Mesendoderm (in vitro differentiated cells): ENCODE measurements around the gene TMEM229A. TPM values are rescaled to one million over a fixed set of nuclear protein-coding genes. Genes with fewer than 3 reads are reported as not detected.
A peak's percentile ranks its signal among the peaks of the same experiment; 100 is the strongest.
"Not testable (repeated sequence)": the region's sequence is repeated elsewhere in the genome, so short reads cannot be mapped to it uniquely, and the experiment has no call there.

Experiments used
- DNase-seq: peaks from one replicate; pipeline ENCODE4 v3.0.0; 2013
- H2AK5ac ChIP-seq: 2 replicates; pipeline ENCODE4 v1.6.1; 2013; ENCODE audit warnings: low read length, inconsistent platforms
- H2BK120ac ChIP-seq: 2 replicates; pipeline ENCODE4 v1.6.1; 2013; ENCODE audit warnings: low read depth, mild to moderate bottlenecking, low read length, moderate library complexity, mixed read lengths
- H2BK15ac ChIP-seq: replicated peaks from 2 replicates; pipeline ENCODE4 v1.6.1; 2013; ENCODE audit warnings: low read depth, mild to moderate bottlenecking, moderate library complexity
- H2BK5ac ChIP-seq: 2 replicates; pipeline ENCODE4 v1.6.1; 2013; ENCODE audit warnings: low read length, inconsistent platforms
- H3K18ac ChIP-seq: 2 replicates; pipeline ENCODE4 v1.6.1; 2013; ENCODE audit warnings: mild to moderate bottlenecking, low read length, mixed read lengths
- H3K23ac ChIP-seq: one replicate; pipeline ENCODE4 v1.6.1; 2013; ENCODE audit warnings: low read length
- H3K27ac ChIP-seq: 2 replicates; pipeline ENCODE4 v1.5.1; 2013; ENCODE audit warnings: low read depth, mild to moderate bottlenecking, inconsistent platforms, low read length, moderate library complexity
- H3K27me3 ChIP-seq: 2 replicates; pipeline ENCODE4 v1.6.1; 2013; ENCODE audit warnings: low read length, control low read depth, mild to moderate bottlenecking, inconsistent platforms; ENCODE audit not compliant: insufficient read depth, poor library complexity
- H3K36me3 ChIP-seq: 2 replicates; pipeline ENCODE4 v1.6.1; 2013; ENCODE audit warnings: low read length, inconsistent platforms; ENCODE audit not compliant: control insufficient read depth, insufficient read depth
- H3K4ac ChIP-seq: one replicate; pipeline ENCODE4 v1.6.1; 2013; ENCODE audit warnings: low read depth, mild to moderate bottlenecking, low read length, moderate library complexity
- H3K4me1 ChIP-seq: 2 replicates; pipeline ENCODE4 v1.6.1; 2013; ENCODE audit warnings: low read depth, low read length, inconsistent platforms; ENCODE audit not compliant: control insufficient read depth
- H3K4me2 ChIP-seq: 2 replicates; pipeline ENCODE4 v1.6.1; 2013; ENCODE audit warnings: low read length
- H3K4me3 ChIP-seq: 2 replicates; pipeline ENCODE4 v1.5.1; 2013; ENCODE audit warnings: mild to moderate bottlenecking, low read length
- H3K56ac ChIP-seq: one replicate; pipeline ENCODE4 v1.6.1; 2013; ENCODE audit warnings: low read length
- H3K79me1 ChIP-seq: 2 replicates; pipeline ENCODE4 v1.6.1; 2013; ENCODE audit warnings: low read length, inconsistent platforms
- H3K79me2 ChIP-seq: 2 replicates; pipeline ENCODE4 v1.6.1; 2013; ENCODE audit warnings: mild to moderate bottlenecking, low read length; ENCODE audit not compliant: control insufficient read depth, insufficient read depth
- H3K9ac ChIP-seq: 2 replicates; pipeline ENCODE4 v1.6.1; 2013; ENCODE audit warnings: low read length, inconsistent platforms
- H4K5ac ChIP-seq: one replicate; pipeline ENCODE4 v1.6.1; 2013; ENCODE audit warnings: low read length
- H4K8ac ChIP-seq: one replicate; pipeline ENCODE4 v1.6.1; 2013; ENCODE audit warnings: low read depth, mild to moderate bottlenecking, control low read depth, low read length, moderate library complexity
- WGBS: extraction: QIAGEN DNeasy Blood & Tissue Kit; methylation state at CpG from one replicate; pipeline ENCODE4 v1.1.7; 2013; ENCODE audit warnings: low lambda C conversion rate, missing lambda C conversion rate; ENCODE audit not compliant: insufficient coverage; ENCODE audit errors: extremely low coverage; 5-methylcytosine and 5-hydroxymethylcytosine counted together
- polyA plus RNA-seq, 2 experiments: library from polyadenylated mRNA; stranded (reverse); fragments of 200-250 nt; gene quantifications; one replicate each; pipeline ENCODE4 v1.2.3, GENCODE V29; 2013

Gene TMEM229A
- 2.0 TPM for polyA plus RNA-seq (2013, experiment 1 of 2)
- polyA plus RNA-seq (2013, experiment 2 of 2), result 2.4 TPM

DNA sequence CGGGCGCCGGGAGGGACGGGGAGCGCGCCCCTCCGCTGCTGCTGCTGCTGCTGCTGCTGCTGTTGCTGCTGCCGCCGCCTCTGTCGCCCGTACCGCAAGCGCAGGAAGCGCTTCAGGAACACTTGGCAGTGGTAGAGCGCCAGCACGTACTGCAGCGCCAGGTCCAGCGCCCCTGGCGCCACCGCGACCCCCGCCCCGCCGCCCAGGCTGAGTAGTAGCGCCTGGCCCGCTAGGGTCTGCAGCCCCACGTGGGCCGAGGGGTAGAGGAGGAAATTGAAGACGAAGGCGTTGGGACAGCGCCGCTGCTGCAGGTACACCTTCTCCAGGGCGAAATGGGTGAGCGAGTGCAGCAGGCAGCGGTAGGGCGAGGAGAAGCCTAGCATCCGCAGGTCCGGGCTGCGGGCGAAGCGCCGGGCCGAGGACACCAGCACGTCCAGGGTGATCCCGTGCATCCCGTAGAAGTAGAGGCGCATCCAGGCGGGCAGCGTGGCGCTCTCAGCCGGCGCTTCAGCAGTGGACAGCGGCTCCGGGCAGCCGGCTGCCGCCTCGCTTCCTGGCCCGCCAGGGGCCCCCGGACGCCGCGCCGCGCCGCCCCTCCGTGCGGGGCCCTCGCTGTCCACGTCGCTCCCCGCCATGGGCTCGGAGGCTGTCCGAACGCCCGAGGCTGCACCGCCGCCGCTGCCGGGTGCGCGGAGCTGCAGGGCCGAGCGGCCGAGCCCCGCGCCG is at the start of gene TMEM229A:
TMEM229A (minus strand) TSS at position 699 of the 726 bp plus-strand sequence; CDS start at position 635, 64 bp downstream.
- no peak within 1 kb of the TSS for H2BK120ac ChIP-seq
- peak within 1 kb of the TSS; percentile 58 for H3K4ac ChIP-seq
- peak; percentile 86 for DNase-seq
- H3K27me3 ChIP-seq, result no peaks in the 10 kb centered on the region
- H3K4me2 ChIP-seq, result peak within 1 kb of the TSS; percentile 74
- no peak within 1 kb of the TSS for H4K8ac ChIP-seq
- no peaks in the 10 kb centered on the region for H3K79me1 ChIP-seq
- H3K9ac ChIP-seq, result peak within 1 kb of the TSS; percentile 76
- no peaks in the 10 kb centered on the region for H3K4me1 ChIP-seq
- H3K56ac ChIP-seq, result peak within 1 kb of the TSS; percentile 91
- no peak within 1 kb of the TSS for H4K5ac ChIP-seq
- no CpG with 5 or more reads among the region's 87 CpGs for WGBS
- H3K18ac ChIP-seq, result no peak within 1 kb of the TSS
- no peaks in the 10 kb centered on the region for H3K79me2 ChIP-seq
- peak within 1 kb of the TSS; percentile 25 for H3K27ac ChIP-seq
- peak within 1 kb of the TSS; percentile 61 for H3K4me3 ChIP-seq
- no peak within 1 kb of the TSS for H2BK5ac ChIP-seq
- no peak within 1 kb of the TSS for H2AK5ac ChIP-seq
- H3K36me3 ChIP-seq, result no peaks in the 10 kb centered on the region
- H2BK15ac ChIP-seq, result no peak within 1 kb of the TSS
- H3K23ac ChIP-seq, result peak within 1 kb of the TSS; percentile 70

DNA sequence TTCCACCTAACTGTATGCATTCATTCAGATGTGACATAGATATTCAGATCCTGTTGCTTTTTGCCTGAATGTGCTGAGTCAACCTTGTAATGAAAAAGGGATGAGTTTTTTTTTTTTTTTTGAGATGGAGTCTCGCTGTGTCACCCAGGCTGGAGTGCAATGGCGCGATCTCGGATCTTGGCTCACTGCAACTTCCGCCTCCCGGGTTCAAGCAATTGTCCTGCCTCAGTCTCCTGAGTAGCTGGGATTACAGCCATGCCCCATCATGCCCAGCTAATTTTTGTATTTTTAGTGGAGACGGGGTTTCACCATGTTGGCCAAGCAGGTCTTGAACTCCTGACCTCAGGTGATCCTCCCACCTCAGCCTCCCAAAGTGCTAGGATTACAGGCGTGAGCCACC is 49.4 kb upstream of the TMEM229A start:
- no CpG with 5 or more reads among the region's 8 CpGs for WGBS
- H3K4me1 ChIP-seq, H3K56ac ChIP-seq, H3K4me3 ChIP-seq, H4K8ac ChIP-seq, H3K36me3 ChIP-seq, H3K4ac ChIP-seq, H4K5ac ChIP-seq, H2BK120ac ChIP-seq, DNase-seq, H3K27me3 ChIP-seq, H2BK15ac ChIP-seq, H3K4me2 ChIP-seq, H2AK5ac ChIP-seq, H3K9ac ChIP-seq, H3K79me2 ChIP-seq, H3K79me1 ChIP-seq, H3K18ac ChIP-seq, H3K23ac ChIP-seq, H2BK5ac ChIP-seq, H3K27ac ChIP-seq: not testable (repeated sequence)

DNA sequence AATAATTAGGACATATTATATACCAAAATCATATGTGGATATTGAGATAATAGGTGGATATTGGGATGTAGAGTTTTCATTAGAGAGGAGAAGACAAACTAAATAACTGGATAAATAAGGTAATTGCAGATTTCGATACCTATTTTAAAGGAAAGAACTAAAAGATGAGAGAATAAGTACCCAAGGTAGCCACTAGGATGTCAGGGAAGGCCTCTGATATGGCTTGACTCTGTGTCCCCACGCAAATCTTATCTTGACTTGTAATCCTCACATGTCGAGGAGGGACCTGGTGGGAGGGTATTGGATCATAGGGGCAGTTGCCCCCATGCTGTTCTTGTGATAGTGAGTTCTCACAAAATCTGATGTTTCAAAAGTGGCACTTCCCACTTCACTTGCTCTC is 44.7 kb upstream of the TMEM229A start:
- Histone ChIP-seq H3K79me1 (no peaks in the 10 kb centered on the region), H4K8ac (no peak overlapping the region), H2AK5ac (no peak overlapping the region), H3K4me3 (no peak overlapping the region), H3K9ac (no peak overlapping the region), H3K56ac (no peak overlapping the region), H3K4me2 (no peak overlapping the region), H3K79me2 (no peaks in the 10 kb centered on the region), H3K27ac (no peak overlapping the region), H3K23ac (no peak overlapping the region), H2BK120ac (no peak overlapping the region), H3K4ac (no peak overlapping the region), H3K4me1 (no peaks in the 10 kb centered on the region), H3K36me3 (no peaks in the 10 kb centered on the region), H3K27me3 (no peaks in the 10 kb centered on the region), H3K18ac (no peak overlapping the region), H2BK5ac (no peak overlapping the region), H2BK15ac (no peak overlapping the region), H4K5ac (no peak overlapping the region)
- no CpG with 5 or more reads among the region's 3 CpGs for WGBS
- peak; percentile 46 for DNase-seq

DNA sequence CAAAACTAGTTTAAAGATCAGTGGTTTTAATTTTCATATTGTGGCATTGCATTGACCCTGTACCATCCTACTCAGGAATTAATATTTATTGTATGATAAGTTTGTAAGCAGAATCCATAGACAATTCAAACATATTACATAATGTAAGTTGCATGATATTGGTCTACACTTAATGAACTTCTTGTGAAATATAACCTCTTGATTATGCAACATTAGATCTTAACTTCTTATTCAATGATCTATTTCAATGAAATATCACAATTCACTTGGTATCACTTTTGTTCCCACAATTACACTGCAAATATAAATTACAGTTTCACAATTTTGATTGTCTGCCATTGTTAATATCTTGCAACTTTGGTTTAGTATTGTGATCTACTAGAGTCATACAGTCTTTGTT is 44.0 kb upstream of the TMEM229A start:
- Histone ChIP-seq H4K8ac (no peak overlapping the region), H3K27ac (no peak overlapping the region), H3K23ac (no peak overlapping the region), H3K9ac (no peak overlapping the region), H3K36me3 (no peaks in the 10 kb centered on the region), H2AK5ac (no peak overlapping the region), H3K4me1 (no peaks in the 10 kb centered on the region), H3K56ac (no peak overlapping the region), H2BK15ac (no peak overlapping the region), H3K4me3 (no peak overlapping the region), H4K5ac (no peak overlapping the region), H3K18ac (no peak overlapping the region), H3K79me2 (no peaks in the 10 kb centered on the region), H3K4me2 (no peak overlapping the region), H2BK120ac (no peak overlapping the region), H2BK5ac (no peak overlapping the region), H3K27me3 (no peaks in the 10 kb centered on the region), H3K79me1 (no peaks in the 10 kb centered on the region), H3K4ac (no peak overlapping the region)
- no peak for DNase-seq

DNA sequence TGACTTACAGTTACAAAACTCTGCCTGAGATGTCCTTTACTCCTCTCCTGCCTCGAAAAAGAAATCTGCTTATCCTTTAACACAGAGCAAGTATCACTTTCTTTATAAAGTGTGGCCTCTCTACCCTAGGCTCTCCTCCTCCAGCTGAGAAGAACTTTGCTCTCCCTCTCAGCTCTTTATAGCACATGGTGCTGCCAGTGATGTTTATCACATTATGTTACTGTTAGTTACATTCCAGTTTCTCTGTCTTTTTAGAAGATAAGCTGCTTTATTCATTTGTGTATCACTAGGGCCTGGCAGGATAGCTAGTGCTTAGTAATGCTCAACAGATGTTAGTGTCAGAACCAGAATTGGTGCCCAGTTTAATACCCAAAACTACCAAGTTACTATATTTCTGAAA is 41.1 kb upstream of the TMEM229A start:
- H3K36me3 ChIP-seq, result no peaks in the 10 kb centered on the region
- no peaks in the 10 kb centered on the region for H3K27me3 ChIP-seq
- H3K79me1 ChIP-seq, result no peaks in the 10 kb centered on the region
- no peak overlapping the region for H2BK120ac ChIP-seq
- H3K18ac ChIP-seq, result no peak overlapping the region
- no peak overlapping the region for H3K4me3 ChIP-seq
- H4K5ac ChIP-seq, result no peak overlapping the region
- H3K79me2 ChIP-seq, result no peaks in the 10 kb centered on the region
- no peak overlapping the region for H4K8ac ChIP-seq
- H3K56ac ChIP-seq, result no peak overlapping the region
- DNase-seq, result no peak
- no peak overlapping the region for H3K9ac ChIP-seq
- WGBS, result no CpG with 5 or more reads among the region's 1 CpG
- no peak overlapping the region for H2AK5ac ChIP-seq
- no peak overlapping the region for H2BK5ac ChIP-seq
- H3K4me2 ChIP-seq, result no peak overlapping the region
- H3K27ac ChIP-seq, result no peak overlapping the region
- no peak overlapping the region for H3K23ac ChIP-seq
- H3K4ac ChIP-seq, result no peak overlapping the region
- no peak overlapping the region for H2BK15ac ChIP-seq
- H3K4me1 ChIP-seq, result no peaks in the 10 kb centered on the region

DNA sequence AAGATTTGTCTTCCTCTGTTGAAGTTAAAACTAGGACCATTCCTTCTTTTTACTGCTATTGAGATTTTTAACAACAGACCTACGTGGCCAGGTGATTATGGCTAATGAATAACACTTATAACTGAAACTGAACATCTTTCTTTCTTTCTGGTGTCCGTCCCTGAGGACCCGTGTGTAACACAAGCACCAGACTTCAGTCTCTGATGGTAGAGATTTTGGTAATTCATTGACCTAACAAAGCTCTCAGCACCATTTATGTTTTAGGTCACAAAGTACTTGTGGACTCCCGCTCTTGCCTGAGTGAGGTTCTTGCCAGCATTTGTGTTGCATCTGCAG is 40.4 kb upstream of the TMEM229A start:
- Histone ChIP-seq H3K4me1 (no peaks in the 10 kb centered on the region), H3K9ac (no peak overlapping the region), H2AK5ac (no peak overlapping the region), H3K4me2 (no peak overlapping the region), H3K79me2 (no peaks in the 10 kb centered on the region), H3K4ac (no peak overlapping the region), H3K79me1 (no peaks in the 10 kb centered on the region), H4K5ac (no peak overlapping the region), H3K4me3 (no peak overlapping the region), H3K27ac (no peak overlapping the region), H3K23ac (no peak overlapping the region), H3K27me3 (no peaks in the 10 kb centered on the region), H2BK120ac (no peak overlapping the region), H3K18ac (no peak overlapping the region), H2BK5ac (no peak overlapping the region), H2BK15ac (no peak overlapping the region), H3K36me3 (no peaks in the 10 kb centered on the region), H4K8ac (no peak overlapping the region), H3K56ac (no peak overlapping the region)
- no CpG with 5 or more reads among the region's 4 CpGs for WGBS
- no peak for DNase-seq
